ENCODE data around the gene EFCAB6.

EFCAB6 gene

GRCh38 chr22:43831561-43832392 is 19.7 kb upstream of the EFCAB6 start:
- DNase-seq (ENCODE audit: low spot score) = no peak

GRCh38 chr22:43830931-43831560 is 18.9 kb upstream of the EFCAB6 start:
- no peak for DNase-seq (ENCODE audit: low spot score)

GRCh38 chr22:43829904-43830851 is 18.1 kb upstream of the EFCAB6 start:
- no peak for DNase-seq (ENCODE audit: low spot score)

GRCh38 chr22:43828998-43829782 is 17.1 kb upstream of the EFCAB6 start:
- peak; percentile 27 for DNase-seq (ENCODE audit: low spot score)

- DNase-seq (ENCODE audit: low spot score) = no peak
These were observed 16.6 kb upstream of the EFCAB6 start for GRCh38 chr22:43828725-43828997.

- no peak for DNase-seq (ENCODE audit: low spot score)
These were observed 16.0 kb upstream of the EFCAB6 start for GRCh38 chr22:43827926-43828724.

GRCh38 chr22:43827003-43827735 is 15.1 kb upstream of the EFCAB6 start:
- DNase-seq (ENCODE audit: low spot score) = no peak

- DNase-seq (ENCODE audit: low spot score) = no peak
These were observed 14.3 kb upstream of the EFCAB6 start for GRCh38 chr22:43826142-43827002.

GRCh38 chr22:43825651-43826050 is 13.5 kb upstream of the EFCAB6 start:
- DNase-seq (ENCODE audit: low spot score) = no peak

GRCh38 chr22:43824724-43825420 is 12.8 kb upstream of the EFCAB6 start:
- DNase-seq (ENCODE audit: low spot score) = no peak

GRCh38 chr22:43823911-43824665 is 12.0 kb upstream of the EFCAB6 start:
- no peak for DNase-seq (ENCODE audit: low spot score)

GRCh38 chr22:43823353-43823908 is 11.3 kb upstream of the EFCAB6 start:
- DNase-seq (ENCODE audit: low spot score) = no peak

GRCh38 chr22:43821606-43822425 is 9.7 kb upstream of the EFCAB6 start:
- DNase-seq (ENCODE audit: low spot score) = no peak

- DNase-seq (ENCODE audit: low spot score) = no peak
These were observed 8.7 kb upstream of the EFCAB6 start for GRCh38 chr22:43820651-43821305.

GRCh38 chr22:43819931-43820640 is 8.0 kb upstream of the EFCAB6 start:
- DNase-seq (ENCODE audit: low spot score) = no peak
